Activated CD8-positive, alpha-beta memory T cell treated with anti-CD3 and anti-CD28 coated beads, Interleukin-2, amount 10 ng/mL, durations not matched to agents 7 days and 5 days (primary cell): Measurements from ENCODE around the gene NAXD. TPM values are rescaled to one million over a fixed set of nuclear protein-coding genes. Genes with fewer than 3 reads are reported as not detected.
A peak's percentile ranks its signal among the peaks of the same experiment; 100 is the strongest.

Experiments
- ATAC-seq: fragments of 150-1000 bp; cut with Tn5 transposase; one replicate; pipeline ENCODE4 v1.10.0; 2021; ENCODE audit warnings: moderate library complexity
- CTCF ChIA-PET: fragments of 350-600 bp; sonication (Branson Sonifier 250); formaldehyde crosslinking; loops from one replicate; lab custom pipeline; 2021; ENCODE audit warnings: antibody characterized with exemption; lab: Charles Lee
- DNase-seq: peaks from one replicate; pipeline ENCODE4 v3.0.0-alpha.2; 2020
- H3K27ac Mint-ChIP-seq: one replicate; pipeline ENCODE4 v1.8.0; 2021; ENCODE audit warnings: mild to moderate bottlenecking, mixed read lengths
- H3K27me3 Mint-ChIP-seq: one replicate; pipeline ENCODE4 v1.8.0; 2021; ENCODE audit warnings: mixed read lengths
- H3K36me3 Mint-ChIP-seq: one replicate; pipeline ENCODE4 v1.8.0; 2021; ENCODE audit warnings: mild to moderate bottlenecking, mixed read lengths
- H3K4me1 Mint-ChIP-seq: one replicate; pipeline ENCODE4 v1.8.0; 2021; ENCODE audit warnings: mixed read lengths
- H3K4me3 Mint-ChIP-seq: one replicate; pipeline ENCODE4 v1.8.0; 2021; ENCODE audit warnings: mild to moderate bottlenecking, moderate library complexity, mixed read lengths
- H3K9me3 Mint-ChIP-seq: one replicate; pipeline ENCODE4 v1.8.0; 2022; ENCODE audit warnings: low read depth, mixed read lengths
- total RNA-seq, 2 experiments: library from RNA; stranded (reverse); gene quantifications; one replicate each; pipeline ENCODE4 v1.2.3, GENCODE V29; 2021

The NAXD gene
- total RNA-seq, 2 experiments from 2014 or later, result 26.3 to 29.5 TPM

- Mint-ChIP-seq H3K36me3 (peaks cover 3% of the 10 kb centered on the region), H3K27ac (no peak overlapping the region), H3K9me3 (no peaks in the 10 kb centered on the region), H3K27me3 (no peaks in the 10 kb centered on the region), H3K4me3 (no peak overlapping the region), H3K4me1 (peaks cover 11% of the 10 kb centered on the region)
- CTCF ChIA-PET, result interaction anchor here (2.5 kb wide), 1 partner anchor 53 kb away, joined by 6 read pairs; no protein-coding TSS in a partner anchor
- DNase-seq (no peak), ATAC-seq (no peak)
These were observed 31.4 kb downstream of the NAXD start for GRCh38 chr13:110646442-110647364.

GRCh38 chr13:110647365-110647737 lies 32.0 kb downstream of the NAXD start:
- Mint-ChIP-seq H3K4me3 (no peak overlapping the region), H3K27me3 (no peaks in the 10 kb centered on the region), H3K4me1 (peaks cover 13% of the 10 kb centered on the region), H3K27ac (peak overlapping the region; percentile 36), H3K36me3 (peaks cover 3% of the 10 kb centered on the region), H3K9me3 (no peaks in the 10 kb centered on the region)
- CTCF ChIA-PET, result no interaction called here
- DNase-seq, result no peak
- ATAC-seq, result no peak

GRCh38 chr13:110648146-110648819 lies 32.9 kb downstream of the NAXD start:
- Mint-ChIP-seq H3K4me3 (no peak overlapping the region), H3K36me3 (peaks cover 3% of the 10 kb centered on the region), H3K9me3 (no peaks in the 10 kb centered on the region), H3K4me1 (peaks cover 13% of the 10 kb centered on the region), H3K27ac (peak overlapping the region; percentile 27), H3K27me3 (no peaks in the 10 kb centered on the region)
- CTCF ChIA-PET, result no interaction called here
- no peak for DNase-seq
- ATAC-seq, result no peak

- ATAC-seq (no peak), DNase-seq (no peak)
- Mint-ChIP-seq H3K36me3 (peaks cover 3% of the 10 kb centered on the region), H3K9me3 (no peaks in the 10 kb centered on the region), H3K4me3 (no peak overlapping the region), H3K27me3 (no peaks in the 10 kb centered on the region), H3K27ac (no peak overlapping the region), H3K4me1 (peaks cover 13% of the 10 kb centered on the region)
- CTCF ChIA-PET, result no interaction called here
These were observed 33.6 kb downstream of the NAXD start for GRCh38 chr13:110648848-110649421.

- H3K4me3 Mint-ChIP-seq, result no peak overlapping the region
- CTCF ChIA-PET, result no interaction called here
- H3K36me3 Mint-ChIP-seq, result peaks cover 3% of the 10 kb centered on the region
- H3K27me3 Mint-ChIP-seq, result no peaks in the 10 kb centered on the region
- H3K27ac Mint-ChIP-seq, result no peak overlapping the region
- peaks cover 9% of the 10 kb centered on the region for H3K4me1 Mint-ChIP-seq
- ATAC-seq (no peak), DNase-seq (no peak)
- no peaks in the 10 kb centered on the region for H3K9me3 Mint-ChIP-seq
These were observed 34.2 kb downstream of the NAXD start for GRCh38 chr13:110649551-110649950.

- CTCF ChIA-PET, result no interaction called here
These were observed 35.1 kb downstream of the NAXD start for GRCh38 chr13:110650436-110650835.

GRCh38 chr13:110651271-110651670 lies 35.9 kb downstream of the NAXD start:
- DNase-seq (no peak), ATAC-seq (no peak)
- Mint-ChIP-seq H3K36me3 (peaks cover 5% of the 10 kb centered on the region), H3K9me3 (no peaks in the 10 kb centered on the region), H3K4me3 (no peak overlapping the region), H3K27me3 (no peaks in the 10 kb centered on the region), H3K27ac (no peak overlapping the region), H3K4me1 (peaks cover 4% of the 10 kb centered on the region)
- CTCF ChIA-PET, result interaction anchor here (1.4 kb wide), 1 partner anchor 169 kb away, joined by 3 read pairs; no protein-coding TSS in a partner anchor

More at GRCh38 chr13:110650436-110650835, 35.1 kb downstream of the NAXD start:
- Mint-ChIP-seq H3K9me3 (no peaks in the 10 kb centered on the region), H3K27ac (no peak overlapping the region), H3K4me1 (peaks cover 2% of the 10 kb centered on the region), H3K36me3 (peaks cover 3% of the 10 kb centered on the region), H3K27me3 (no peaks in the 10 kb centered on the region), H3K4me3 (no peak overlapping the region)
- no peak for ATAC-seq
- no peak for DNase-seq

- no peak for ATAC-seq
- H3K27me3 Mint-ChIP-seq, result no peaks in the 10 kb centered on the region
- H3K4me3 Mint-ChIP-seq, result no peak overlapping the region
- H3K9me3 Mint-ChIP-seq, result no peaks in the 10 kb centered on the region
- H3K4me1 Mint-ChIP-seq, result peaks cover 5% of the 10 kb centered on the region
- peak overlapping the region; percentile 61 for H3K27ac Mint-ChIP-seq
- DNase-seq, result no peak
- CTCF ChIA-PET, result interaction anchor here (1.4 kb wide), 1 partner anchor 169 kb away, joined by 3 read pairs; no protein-coding TSS in a partner anchor
- H3K36me3 Mint-ChIP-seq, result peaks cover 7% of the 10 kb centered on the region
These were observed 36.4 kb downstream of the NAXD start for GRCh38 chr13:110651726-110652230.

- Mint-ChIP-seq H3K27me3 (no peaks in the 10 kb centered on the region), H3K9me3 (no peaks in the 10 kb centered on the region), H3K36me3 (peaks cover 9% of the 10 kb centered on the region), H3K27ac (peak overlapping the region; percentile 61), H3K4me1 (peaks cover 5% of the 10 kb centered on the region), H3K4me3 (no peak overlapping the region)
- CTCF ChIA-PET, result interaction anchor here (1.4 kb wide), 1 partner anchor 168 kb away, joined by 3 read pairs; no protein-coding TSS in a partner anchor
- DNase-seq (no peak), ATAC-seq (no peak)
These were observed 36.9 kb downstream of the NAXD start for GRCh38 chr13:110652231-110652730.

- CTCF ChIA-PET, result interaction anchor here (1.4 kb wide), 1 partner anchor 168 kb away, joined by 3 read pairs; no protein-coding TSS in a partner anchor
- no peak for ATAC-seq
- Mint-ChIP-seq H3K27ac (no peak overlapping the region), H3K4me3 (no peak overlapping the region), H3K36me3 (peaks cover 12% of the 10 kb centered on the region), H3K9me3 (peaks cover under 1% of the 10 kb centered on the region), H3K27me3 (no peaks in the 10 kb centered on the region), H3K4me1 (peaks cover 6% of the 10 kb centered on the region)
- DNase-seq, result no peak
These were observed 37.4 kb downstream of the NAXD start for GRCh38 chr13:110652764-110653163.

GRCh38 chr13:110653271-110653670 lies 37.9 kb downstream of the NAXD start:
- ATAC-seq (no peak), DNase-seq (no peak)
- Mint-ChIP-seq H3K27ac (no peak overlapping the region), H3K27me3 (no peaks in the 10 kb centered on the region), H3K4me1 (peaks cover 11% of the 10 kb centered on the region), H3K36me3 (peaks cover 17% of the 10 kb centered on the region), H3K9me3 (peaks cover 5% of the 10 kb centered on the region), H3K4me3 (no peak overlapping the region)
- CTCF ChIA-PET, result no interaction called here

- DNase-seq (no peak), ATAC-seq (no peak)
- H3K27me3 Mint-ChIP-seq, result no peaks in the 10 kb centered on the region
- H3K9me3 Mint-ChIP-seq, result peaks cover 5% of the 10 kb centered on the region
- peaks cover 14% of the 10 kb centered on the region for H3K4me1 Mint-ChIP-seq
- CTCF ChIA-PET, result interaction anchor here (1.8 kb wide), 1 partner anchor 9 kb away, joined by 5 read pairs; no protein-coding TSS in a partner anchor
- no peak overlapping the region for H3K27ac Mint-ChIP-seq
- peaks cover 22% of the 10 kb centered on the region for H3K36me3 Mint-ChIP-seq
- no peak overlapping the region for H3K4me3 Mint-ChIP-seq
These were observed 38.5 kb downstream of the NAXD start for GRCh38 chr13:110653851-110654250.

- no peak for ATAC-seq
- CTCF ChIA-PET, result no interaction called here
- DNase-seq, result no peak
- no peak overlapping the region for H3K4me3 Mint-ChIP-seq
- H3K36me3 Mint-ChIP-seq, result peaks cover 45% of the 10 kb centered on the region
- no peaks in the 10 kb centered on the region for H3K27me3 Mint-ChIP-seq
- peaks cover 17% of the 10 kb centered on the region for H3K4me1 Mint-ChIP-seq
- H3K9me3 Mint-ChIP-seq, result peaks cover 5% of the 10 kb centered on the region
- no peak overlapping the region for H3K27ac Mint-ChIP-seq
These were observed 41.9 kb downstream of the NAXD start for GRCh38 chr13:110657196-110657595.
